AG09309 (cell line): ENCODE results near the gene CXCL6.

ENCODE experiments used
- DNase-seq: peaks from one replicate; pipeline ENCODE4 v3.0.0-alpha.2; 2010; ENCODE audit warnings: low read depth
- H3K4me3 ChIP-seq: 2 replicates; pipeline ENCODE4 v1.5.1; 2011; ENCODE audit warnings: mild to moderate bottlenecking, low read depth, low read length, moderate library complexity; ENCODE audit not compliant: control insufficient read depth
- TF ChIP-seq, protein P1 (sequence below): IDR thresholded peaks from 2 replicates; pipeline ENCODE4 v1.5.1; 2011; ENCODE audit warnings: mild to moderate bottlenecking, low read depth, low read length, inconsistent platforms; ENCODE audit not compliant: insufficient read depth, control insufficient read depth; ENCODE audit errors: missing control alignments

The CXCL6 gene

DNA sequence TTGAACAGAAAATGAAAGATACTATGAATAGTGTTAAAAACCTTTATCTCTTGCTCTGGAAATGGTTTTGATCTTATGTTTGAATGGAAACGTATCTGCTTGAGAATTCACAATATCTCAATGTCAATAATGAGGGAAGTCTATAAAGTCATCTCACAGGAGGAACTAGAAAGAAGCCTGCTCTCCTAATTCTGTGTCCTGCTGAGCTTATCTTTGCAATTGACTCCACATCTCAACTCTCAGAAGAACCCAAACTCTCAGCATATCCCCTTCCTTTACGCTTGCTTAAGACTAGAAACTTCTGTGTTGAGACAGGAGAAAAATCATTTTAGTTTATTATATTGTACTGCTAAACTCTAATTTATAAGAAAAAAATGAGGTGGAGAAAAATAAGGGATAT is 8.3 kb downstream of the CXCL6 start:
- TF ChIP-seq, protein P1, sequence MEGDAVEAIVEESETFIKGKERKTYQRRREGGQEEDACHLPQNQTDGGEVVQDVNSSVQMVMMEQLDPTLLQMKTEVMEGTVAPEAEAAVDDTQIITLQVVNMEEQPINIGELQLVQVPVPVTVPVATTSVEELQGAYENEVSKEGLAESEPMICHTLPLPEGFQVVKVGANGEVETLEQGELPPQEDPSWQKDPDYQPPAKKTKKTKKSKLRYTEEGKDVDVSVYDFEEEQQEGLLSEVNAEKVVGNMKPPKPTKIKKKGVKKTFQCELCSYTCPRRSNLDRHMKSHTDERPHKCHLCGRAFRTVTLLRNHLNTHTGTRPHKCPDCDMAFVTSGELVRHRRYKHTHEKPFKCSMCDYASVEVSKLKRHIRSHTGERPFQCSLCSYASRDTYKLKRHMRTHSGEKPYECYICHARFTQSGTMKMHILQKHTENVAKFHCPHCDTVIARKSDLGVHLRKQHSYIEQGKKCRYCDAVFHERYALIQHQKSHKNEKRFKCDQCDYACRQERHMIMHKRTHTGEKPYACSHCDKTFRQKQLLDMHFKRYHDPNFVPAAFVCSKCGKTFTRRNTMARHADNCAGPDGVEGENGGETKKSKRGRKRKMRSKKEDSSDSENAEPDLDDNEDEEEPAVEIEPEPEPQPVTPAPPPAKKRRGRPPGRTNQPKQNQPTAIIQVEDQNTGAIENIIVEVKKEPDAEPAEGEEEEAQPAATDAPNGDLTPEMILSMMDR = no peak
- no peak for DNase-seq

GRCh38 chr4:73847526-73848182 is 11.2 kb downstream of the CXCL6 start:
- H3K4me3 ChIP-seq = no peak overlapping the region
- DNase-seq = no peak
- TF ChIP-seq, protein P1 = no peak

More for the DNA sequence above, 8.3 kb downstream of the CXCL6 start:
- no peak overlapping the region for H3K4me3 ChIP-seq

- DNase-seq = no peak
- TF ChIP-seq, protein P1 = no peak
- H3K4me3 ChIP-seq = no peak overlapping the region
These were observed 11.8 kb downstream of the CXCL6 start for GRCh38 chr4:73848183-73848777.

- no peak overlapping the region for H3K4me3 ChIP-seq
- DNase-seq = no peak
- TF ChIP-seq, protein P1 = no peak
These were observed 13.9 kb downstream of the CXCL6 start for GRCh38 chr4:73850261-73850970.

GRCh38 chr4:73851293-73851692 is 14.8 kb downstream of the CXCL6 start:
- no peak overlapping the region for H3K4me3 ChIP-seq
- no peak for DNase-seq
- TF ChIP-seq, protein P1 = no peak

DNA sequence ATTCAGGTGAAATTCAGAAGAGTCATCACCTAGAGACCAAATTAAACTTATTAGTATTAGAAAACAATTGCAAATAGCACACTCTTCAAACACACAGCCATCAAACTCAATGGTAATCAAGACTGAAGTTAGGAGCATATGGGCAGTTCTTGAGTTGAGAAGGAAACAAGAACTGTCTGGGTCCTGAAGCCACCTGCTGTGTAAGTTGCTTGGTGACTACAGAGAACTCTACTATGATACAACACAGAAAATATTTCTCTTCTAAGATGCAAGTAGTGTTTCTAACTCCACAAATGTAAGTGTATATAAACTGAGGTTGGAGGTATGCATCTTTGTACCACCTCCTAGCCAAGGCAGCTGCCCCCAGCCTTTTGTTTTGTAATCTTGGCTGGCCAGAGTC is 16.3 kb downstream of the CXCL6 start:
- TF ChIP-seq, protein P1 = no peak
- no peak for DNase-seq
- no peak overlapping the region for H3K4me3 ChIP-seq
